Heart left ventricle (tissue), 13 donors: ENCODE data around the gene CBLIF.

Source experiments
- POLR2A ChIP-seq, 2 donors: fragments of 450-650 bp; IDR thresholded peaks; one replicate each; pipeline ENCODE4 v1.6.1; 2017; ENCODE audit warnings: antibody characterized with exemption in 2 of 2, mild to moderate bottlenecking in 2 of 2, moderate library complexity in 2 of 2
- TF ChIP-seq, protein P1 (sequence below), 12 donors: fragments of 200-600 bp; sonication (generic) in 4 of 12; IDR thresholded peaks; one replicate each; pipeline versions ENCODE4 v1.5.0 to v1.8.0; 2018 to 2022; ENCODE audit warnings: antibody characterized with exemption in 12 of 12, mild to moderate bottlenecking in 5 of 12
- donor health status: ischemic (EF 13 %, LVEDD 7.1; RV severe dilation, severe dysfunction).
- donor health status: DM: no; HTN: yes; CAD: no.
- donor health status: DM: no; HTN: no; CAD: no.
- donor health status: ischemic (EF 25% LVEDD 6.9; RV normal size, moderate dysfunction).
- donor health status: ischemic (EF 25% LVEDD 5.7; RV mildly dilated, moderate dysfunction).
- donor health status: ischemic (EF 35%, LVEDD 5.7; RV mildly dilated, moderate dysfunction).
- donor health status: nonischemic (EF 11% LVEDD 7.7; RV severe dilation, severe dysfunction).
- donor health status: DM: yes; HTN: yes; CAD: no.
- donor health status: PGD.
- donor health status: ischemic (EF 29% LVEDD 5.4; RV normal size, mild dysfunction).
- donor health status: nonischemic (EF 23%, LVEDD 6.1; RV moderate dilation, normal function).

DNA sequence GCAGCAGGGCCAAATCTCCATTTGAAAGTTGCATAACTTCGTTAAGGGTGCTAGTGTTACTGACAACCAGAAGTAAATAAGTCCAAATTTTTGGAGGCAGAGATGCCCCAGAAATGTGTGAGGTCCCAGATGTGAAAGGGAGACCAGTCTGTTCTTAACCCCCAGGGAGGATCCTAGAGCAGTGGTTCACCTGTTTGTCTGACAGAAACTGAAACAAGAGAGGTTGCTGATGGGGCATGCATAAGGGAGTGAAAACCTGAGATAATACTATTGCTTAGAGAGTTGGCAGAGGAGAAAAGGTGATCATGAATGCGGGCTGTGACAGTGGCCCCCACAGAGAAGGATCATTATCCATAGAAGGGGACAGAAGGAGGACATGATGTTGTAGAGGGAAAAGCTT lies 3.8 kb downstream of the CBLIF start:
- TF ChIP-seq, protein P1, sequence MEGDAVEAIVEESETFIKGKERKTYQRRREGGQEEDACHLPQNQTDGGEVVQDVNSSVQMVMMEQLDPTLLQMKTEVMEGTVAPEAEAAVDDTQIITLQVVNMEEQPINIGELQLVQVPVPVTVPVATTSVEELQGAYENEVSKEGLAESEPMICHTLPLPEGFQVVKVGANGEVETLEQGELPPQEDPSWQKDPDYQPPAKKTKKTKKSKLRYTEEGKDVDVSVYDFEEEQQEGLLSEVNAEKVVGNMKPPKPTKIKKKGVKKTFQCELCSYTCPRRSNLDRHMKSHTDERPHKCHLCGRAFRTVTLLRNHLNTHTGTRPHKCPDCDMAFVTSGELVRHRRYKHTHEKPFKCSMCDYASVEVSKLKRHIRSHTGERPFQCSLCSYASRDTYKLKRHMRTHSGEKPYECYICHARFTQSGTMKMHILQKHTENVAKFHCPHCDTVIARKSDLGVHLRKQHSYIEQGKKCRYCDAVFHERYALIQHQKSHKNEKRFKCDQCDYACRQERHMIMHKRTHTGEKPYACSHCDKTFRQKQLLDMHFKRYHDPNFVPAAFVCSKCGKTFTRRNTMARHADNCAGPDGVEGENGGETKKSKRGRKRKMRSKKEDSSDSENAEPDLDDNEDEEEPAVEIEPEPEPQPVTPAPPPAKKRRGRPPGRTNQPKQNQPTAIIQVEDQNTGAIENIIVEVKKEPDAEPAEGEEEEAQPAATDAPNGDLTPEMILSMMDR (IDR thresholded peaks at IDR 0.05): no peak
- TF ChIP-seq POLR2A (IDR thresholded peaks at IDR 0.05): no peak
